DMS153 treated with DMSO at 0.1 percent for 48 hours (cell line): ENCODE data around the gene TMEM143.
A peak's percentile ranks its signal among the peaks of the same experiment; 100 is the strongest.

Experiments used
- DNase-seq: peaks from one replicate; lab custom pipeline; 2025; ENCODE audit not compliant: unreplicated experiment; lab: John Stamatoyannopoulos, UW

The TMEM143 gene

DNA sequence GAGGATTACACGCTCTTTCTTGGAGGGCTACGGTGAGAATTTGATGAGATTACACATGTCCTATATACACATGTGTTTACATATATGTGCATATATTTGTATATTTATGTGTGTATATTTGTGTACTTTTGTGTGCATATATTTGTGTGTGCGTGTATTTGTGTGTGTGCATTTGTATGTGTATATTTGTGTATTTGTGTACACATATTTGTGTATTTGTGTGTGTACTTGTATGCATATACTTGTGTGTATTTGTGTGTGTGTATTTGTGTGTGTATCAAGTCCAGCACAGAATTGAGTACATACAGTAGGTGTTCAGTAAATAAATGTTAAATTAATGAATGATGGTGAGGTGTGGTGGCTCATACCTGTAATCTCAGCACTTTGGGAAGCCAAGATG, 1.8 kb downstream of the TMEM143 start:
- no peak for DNase-seq

DNA sequence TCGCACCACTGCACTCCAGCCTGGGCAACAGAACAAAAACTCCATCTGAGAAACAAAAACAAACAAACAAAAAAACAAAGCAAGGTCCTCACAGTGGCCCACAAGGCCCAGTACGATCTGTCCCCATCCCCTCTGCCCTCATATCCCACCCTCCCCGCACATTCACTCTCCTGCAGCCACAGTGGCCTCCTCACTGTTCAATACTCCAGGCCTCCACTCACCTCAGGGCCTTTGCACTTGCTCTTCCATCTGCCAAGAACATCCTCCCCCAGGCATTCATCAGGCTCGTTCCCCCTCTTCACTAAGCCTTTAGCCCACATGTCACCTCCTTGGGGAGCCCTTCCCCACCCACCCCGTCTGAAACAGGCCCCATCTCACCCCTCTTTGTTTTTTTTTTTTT, 4.6 kb downstream of the TMEM143 start:
- no peak for DNase-seq

- DNase-seq, result no peak
Observed at GRCh38 chr19:48355365-48355954, 8.3 kb downstream of the TMEM143 start.

DNA sequence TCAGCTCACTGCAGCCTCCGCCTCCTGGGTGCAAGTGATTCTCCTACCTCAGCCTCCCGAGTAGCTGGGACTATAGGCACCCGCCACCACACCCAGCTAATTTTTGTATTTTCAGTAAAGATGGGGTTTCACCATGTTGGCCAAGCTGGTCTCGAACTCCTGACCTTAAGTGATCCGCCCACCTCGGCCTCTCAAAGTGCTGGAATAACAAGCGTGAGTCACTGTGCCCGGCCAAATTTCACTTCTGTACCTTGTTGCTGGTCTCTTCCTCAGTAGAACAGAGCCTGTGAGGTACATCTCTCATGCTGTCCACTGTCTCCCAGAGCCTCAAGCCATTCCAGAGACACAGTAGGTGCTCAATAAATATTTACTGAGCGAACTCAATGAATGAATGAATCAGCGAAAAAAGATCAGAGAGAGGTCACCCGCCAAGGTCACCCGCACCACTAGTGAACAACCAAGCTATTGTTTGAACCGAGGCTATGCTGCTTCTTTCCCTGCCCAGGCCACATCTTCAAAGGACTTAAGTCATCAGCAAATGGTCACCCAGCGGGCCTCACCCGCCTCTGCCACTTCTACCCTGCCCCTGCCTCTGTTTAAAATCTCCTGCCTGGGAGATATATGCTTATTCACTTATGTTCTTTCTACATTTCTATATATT, 9.3 kb downstream of the TMEM143 start:
- DNase-seq, result no peak

DNA sequence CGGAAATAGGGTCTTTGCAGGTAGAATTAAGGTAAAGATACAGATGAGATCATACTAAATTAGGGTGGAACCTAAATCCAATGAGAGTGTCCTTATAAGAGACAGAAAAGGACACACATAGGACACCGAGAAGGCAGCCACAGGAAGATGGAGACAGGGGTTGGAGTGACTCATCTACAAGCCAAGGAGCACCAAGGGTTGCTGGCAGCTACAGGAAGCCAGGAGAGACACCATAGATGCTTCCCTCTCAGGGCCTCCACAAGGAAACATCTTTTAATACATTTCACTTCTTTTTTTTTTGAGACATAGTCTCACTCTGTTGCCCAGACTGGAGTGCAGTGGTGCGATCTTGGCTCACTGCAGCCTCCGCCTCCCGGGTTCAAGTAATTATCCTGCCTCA, 10.1 kb downstream of the TMEM143 start:
- DNase-seq, result no peak

DNA sequence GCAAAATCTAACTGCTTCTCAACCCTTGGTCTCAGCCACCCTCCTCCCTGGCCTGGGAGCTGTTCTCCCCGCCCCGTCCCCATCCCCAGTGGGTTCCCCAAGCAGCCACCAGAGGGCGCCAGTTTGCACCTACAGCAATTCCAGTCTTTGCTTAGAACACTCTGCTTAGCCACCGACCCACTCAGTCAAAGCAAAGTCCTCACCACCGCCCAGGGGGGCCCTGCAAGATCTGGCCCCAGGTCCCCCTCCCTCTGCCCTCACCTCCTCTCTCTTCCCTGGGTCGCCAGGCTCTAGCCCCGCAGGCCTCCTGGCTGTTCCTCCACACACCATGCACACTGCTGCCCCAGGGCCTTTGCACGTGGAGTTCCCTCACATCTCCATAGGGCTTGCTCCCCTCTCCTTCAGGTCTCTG, 12.4 kb downstream of the TMEM143 start:
- DNase-seq, result peak; percentile 53

GRCh38 chr19:48350856-48351255, 12.9 kb downstream of the TMEM143 start:
- DNase-seq, result no peak

DNA sequence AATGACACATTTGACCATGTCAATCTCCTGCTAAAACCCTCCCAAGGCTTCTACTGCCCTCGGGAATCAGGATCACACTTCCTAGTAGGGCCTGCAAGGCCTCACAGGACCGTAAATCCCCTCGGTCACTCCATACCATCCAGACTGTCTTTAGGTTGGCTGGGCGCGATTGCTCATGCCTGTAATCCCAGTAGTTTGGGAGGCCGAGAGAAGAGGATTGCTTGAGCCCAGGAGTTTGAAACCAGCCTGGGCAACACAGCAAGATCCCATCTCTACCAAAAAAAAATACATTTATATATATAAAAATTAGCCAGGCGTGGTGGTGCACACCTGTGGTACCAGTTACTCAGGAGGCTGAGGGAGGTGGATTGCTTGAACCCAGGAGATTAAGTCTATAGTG, 15.0 kb downstream of the TMEM143 start:
- no peak for DNase-seq

- no peak for DNase-seq
Observed at GRCh38 chr19:48348045-48348444, 15.7 kb downstream of the TMEM143 start.

DNA sequence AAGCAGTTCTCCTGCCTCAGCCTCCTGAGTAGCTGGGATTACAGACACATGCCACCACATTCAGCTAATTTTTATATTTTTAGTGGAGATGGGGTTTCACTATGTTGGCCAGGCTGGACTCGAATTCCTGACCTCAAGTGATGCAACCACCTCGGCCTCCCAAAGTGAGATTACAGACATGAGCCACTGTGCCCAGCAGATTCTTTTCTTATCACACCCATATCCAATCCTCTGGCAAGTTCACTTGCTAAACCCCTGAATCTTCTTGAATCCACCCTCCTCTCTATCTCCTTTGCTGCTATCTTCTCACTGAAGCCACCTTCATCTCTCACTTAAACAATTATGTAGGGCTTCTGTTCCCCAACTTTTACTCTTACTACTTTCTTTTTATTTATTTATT, 17.5 kb downstream of the TMEM143 start:
- no peak for DNase-seq

DNA sequence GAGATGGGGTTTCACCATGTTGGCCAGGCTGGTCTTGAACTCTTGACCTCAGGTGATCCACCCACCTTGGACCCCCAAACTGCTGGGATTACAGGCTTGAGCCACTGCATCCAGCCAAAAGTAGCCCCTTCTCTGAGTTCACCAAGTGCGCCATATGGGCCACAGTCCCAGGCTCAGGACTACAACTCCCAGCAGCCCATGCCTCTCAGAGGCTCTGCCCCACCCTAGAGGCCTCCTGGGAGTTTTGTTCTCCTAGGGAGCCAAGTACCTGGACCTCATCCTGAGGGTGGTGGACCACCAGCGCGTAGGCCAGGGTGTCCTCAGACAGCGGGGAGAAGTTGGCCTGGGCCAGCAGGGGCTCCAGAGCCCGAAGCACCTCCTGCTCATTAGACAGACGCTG, 18.8 kb downstream of the TMEM143 start:
- DNase-seq, result no peak

GRCh38 chr19:48342841-48343540, 20.7 kb downstream of the TMEM143 start:
- DNase-seq, result no peak

DNA sequence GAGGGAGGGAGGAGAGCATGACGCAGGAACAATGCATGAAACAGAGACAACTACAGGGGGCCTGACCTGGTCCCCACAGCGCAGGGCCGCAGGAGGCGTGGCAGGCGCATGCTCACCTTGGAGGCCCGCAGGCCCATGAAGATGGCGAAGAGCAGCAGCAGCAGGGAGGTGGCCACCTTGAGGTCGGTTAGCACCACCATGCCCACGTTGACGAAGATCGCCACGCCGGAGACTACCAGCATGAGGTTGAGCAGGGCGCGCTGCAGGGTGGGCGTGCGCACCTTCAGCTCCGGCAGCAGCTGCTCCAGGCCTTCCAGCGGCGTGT, 21.4 kb downstream of the TMEM143 start:
- no peak for DNase-seq

DNA sequence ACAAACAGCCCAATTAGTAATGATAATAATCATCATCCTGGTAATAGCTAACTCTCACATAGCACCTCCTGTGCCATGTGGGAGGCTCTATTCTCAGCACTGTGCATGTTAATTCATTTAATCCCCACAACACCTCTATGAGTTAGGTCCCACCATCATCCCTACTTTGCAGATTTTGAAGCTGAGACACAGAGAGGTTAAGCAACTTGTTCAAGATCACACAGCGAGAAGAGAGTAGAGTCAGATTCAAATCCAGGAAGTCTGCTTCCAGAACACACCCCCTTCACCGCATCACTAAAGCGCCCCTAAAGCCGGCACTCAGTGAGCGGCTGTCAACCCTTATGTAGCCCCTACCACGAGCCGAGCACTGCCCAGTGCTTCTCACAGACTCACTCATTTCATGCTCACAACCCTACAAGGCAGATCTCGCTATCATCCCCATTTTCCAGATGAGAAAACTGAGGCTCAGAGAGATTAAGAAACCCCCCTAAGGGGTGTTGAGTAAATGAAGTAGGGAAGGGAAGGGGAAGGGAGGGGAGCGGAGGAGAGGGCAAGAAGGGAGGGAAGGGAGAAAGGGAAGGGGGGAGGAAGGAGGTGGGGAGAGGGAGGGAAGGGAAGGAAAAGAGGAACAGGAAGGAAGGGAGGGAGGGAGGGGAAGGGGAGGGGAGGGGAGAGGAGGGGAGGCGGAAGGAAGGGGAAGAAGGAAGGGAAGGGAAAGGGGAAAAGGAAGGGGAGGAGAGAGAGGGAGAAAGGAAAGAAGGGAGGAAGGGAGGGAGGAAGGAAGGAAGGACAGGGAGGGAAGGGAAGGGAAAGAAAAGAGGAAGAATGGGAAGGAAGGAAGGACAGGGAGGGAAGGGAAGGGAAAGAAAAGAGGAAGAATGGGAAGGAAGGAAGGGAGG, 22.0 kb downstream of the TMEM143 start:
- DNase-seq, result no peak

DNA sequence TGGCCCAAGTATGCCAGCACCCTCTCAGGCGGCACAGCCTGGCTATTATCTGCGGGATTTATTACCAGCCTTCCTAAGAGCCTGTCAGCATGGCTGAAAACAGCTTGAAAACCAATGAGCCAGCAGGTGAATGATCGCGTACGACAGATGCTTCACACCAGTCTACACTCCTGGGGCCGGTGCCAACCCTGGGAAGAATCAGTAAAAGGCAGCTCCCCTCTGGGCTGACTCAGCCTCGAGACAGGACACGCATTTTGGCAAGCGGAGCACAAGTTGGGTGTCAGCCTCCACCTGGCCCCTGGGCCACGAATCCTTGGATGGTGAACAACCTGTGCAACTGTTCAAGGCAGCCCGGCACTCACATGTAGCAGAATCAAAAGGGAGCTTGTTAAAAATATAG, 22.7 kb downstream of the TMEM143 start:
- DNase-seq, result no peak

DNA sequence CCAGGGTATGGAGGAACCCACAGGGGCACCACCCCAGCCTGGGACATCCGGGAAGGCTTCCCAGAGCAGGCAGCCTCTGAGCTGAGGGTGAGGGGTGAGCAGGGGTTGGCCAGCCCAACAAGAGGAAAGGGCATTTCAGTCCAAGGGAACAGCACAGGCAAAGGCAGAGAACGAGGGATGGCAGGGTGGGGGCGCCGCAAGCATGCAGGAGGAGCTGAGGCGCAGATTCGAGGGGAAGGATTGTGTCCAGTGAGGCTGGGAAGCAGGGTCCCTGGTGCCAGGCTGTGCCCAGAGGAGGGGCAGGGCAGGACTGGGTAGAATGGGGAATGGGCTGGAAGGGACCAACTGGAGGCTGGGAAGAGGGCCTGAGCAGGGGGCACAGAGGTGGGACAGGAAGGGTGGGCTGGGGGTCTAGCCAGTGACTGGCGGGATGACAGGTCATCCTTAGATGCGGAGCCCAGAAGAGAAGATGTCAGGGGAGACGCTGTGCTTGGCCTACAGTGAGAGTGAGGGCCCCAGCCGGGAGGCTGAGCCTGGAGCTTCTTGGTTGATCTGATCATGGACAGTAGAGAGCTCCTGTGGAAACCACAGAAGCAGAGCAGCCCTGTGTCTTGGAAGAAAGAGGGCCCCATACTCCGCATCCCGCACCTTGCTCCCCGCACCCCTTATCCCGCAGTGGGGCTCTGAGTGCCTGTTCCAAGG, 24.8 kb downstream of the TMEM143 start:
- DNase-seq, result no peak

DNA sequence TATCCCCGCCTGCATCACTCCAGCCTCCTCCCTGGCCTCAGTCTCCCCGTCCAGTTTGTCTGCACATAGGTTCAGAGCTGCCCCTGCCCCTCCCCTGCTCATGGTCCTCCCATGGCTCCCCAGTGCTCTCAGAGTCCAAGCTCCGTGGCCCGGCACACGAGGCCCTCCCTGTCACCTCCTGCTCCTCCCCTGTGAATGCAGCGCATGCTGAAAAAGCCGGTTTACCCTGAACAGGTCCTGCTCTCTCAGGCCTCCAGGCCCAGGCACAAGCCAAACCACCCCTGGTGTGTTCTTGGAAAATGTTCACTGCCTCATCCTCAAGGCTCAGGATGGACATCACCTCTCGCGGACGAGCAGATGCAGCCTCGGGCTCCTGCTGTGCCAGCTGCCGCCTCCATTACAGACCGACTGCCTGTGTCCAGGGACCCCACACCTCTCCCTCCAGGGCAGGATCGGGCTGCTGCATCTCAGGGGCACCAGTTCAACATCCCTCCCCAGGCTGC, 25.4 kb downstream of the TMEM143 start:
- no peak for DNase-seq

DNA sequence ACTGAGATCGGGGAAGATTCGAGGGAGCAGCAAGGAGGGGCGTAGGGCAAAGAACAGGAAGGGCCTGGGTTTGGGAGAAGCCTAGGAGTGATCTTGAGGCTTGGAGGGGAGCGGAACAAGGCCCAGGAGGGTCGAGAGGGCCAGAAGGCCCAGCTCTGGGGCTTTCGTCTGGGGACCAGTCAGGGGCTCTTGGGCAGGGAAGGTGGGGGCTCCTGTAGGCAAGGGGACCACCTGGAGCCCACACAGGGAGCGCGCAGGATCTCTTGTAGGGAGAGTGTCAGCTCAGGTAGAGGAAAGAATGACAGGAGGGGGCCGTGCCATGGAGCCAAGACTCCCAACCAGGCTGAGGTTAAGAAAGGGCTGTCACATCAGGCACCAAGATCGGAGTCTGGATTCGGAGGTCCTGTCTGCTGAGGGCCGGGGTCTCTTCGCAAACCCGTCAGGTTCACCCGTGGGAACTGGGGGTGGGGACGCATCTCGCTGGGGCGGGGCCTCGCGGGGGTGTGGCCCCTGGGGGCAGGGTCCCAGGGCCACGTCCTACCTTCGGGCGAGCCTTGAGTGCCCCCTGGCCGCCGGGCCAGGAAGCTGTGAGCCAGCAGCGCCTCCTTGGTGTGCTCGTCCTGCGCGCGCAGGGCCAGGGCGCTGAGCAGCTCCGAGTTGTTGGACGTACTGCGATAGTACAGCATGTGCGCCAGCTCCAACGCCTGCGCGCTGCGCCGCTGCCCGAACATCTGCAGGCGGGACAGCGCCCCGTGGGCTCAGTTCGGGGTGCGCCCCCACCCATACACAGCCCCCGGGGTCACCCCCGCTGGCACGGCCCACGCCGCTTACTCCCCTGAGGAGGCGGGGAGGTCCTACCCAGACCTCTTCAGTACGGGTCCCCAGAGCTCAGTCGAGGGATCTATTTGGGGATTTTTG, 30.0 kb downstream of the TMEM143 start:
- peak; percentile 73 for DNase-seq

DNA sequence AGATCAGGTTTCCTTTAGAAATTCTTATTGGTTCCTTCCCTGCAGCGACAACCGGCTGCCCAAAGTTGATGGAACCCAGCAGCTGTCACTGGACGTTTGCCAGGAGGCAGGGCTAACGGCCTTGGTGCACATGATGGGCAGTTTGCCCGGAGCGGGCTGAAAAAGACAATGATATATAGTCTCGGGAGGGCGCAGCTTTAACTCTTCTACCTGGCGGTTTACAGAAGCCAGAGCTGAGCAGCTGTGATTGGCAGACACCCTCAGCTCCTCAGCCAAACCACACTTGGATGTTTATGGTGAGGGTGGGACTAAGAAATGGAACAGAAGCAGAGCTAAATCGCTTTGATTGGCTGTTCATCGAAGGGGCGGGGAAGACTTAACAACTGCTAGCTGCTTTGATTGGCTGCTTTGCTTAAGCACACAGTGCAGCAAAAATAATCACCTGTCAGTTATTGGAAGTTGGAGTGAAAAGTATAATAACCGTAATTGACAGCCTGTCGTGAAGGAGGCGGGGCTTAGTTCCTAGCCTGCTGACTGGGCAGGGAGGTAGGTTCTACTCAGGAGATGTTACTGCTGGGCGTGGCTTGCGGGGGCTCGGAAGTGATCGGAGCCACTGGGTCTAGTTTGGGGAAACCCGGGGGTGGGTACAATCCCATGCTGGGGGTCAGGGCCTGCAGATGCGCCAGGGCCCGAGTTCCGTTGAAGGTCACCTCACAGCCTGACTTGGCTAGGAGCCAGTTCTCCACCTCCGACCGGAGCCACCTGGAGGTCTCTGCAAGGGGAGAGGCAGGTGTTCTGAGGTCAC, 30.9 kb downstream of the TMEM143 start:
- DNase-seq, result peak; percentile 97
